Glutamatergic neuron (in vitro differentiated cells): ENCODE results near the gene PFKL. TPM values are rescaled to one million over a fixed set of nuclear protein-coding genes. Genes with fewer than 3 reads are reported as not detected.
A peak's percentile ranks its signal among the peaks of the same experiment; 100 is the strongest.

Experiments
- DNase-seq: peaks from one replicate; pipeline ENCODE4 v3.0.0; 2022
- H3K27ac Mint-ChIP-seq: one replicate; pipeline ENCODE4 v1.8.0; 2020; ENCODE audit warnings: mild to moderate bottlenecking, mixed read lengths, inconsistent platforms; ENCODE audit not compliant: unreplicated experiment
- H3K27me3 Mint-ChIP-seq: one replicate; pipeline ENCODE4 v1.8.0; 2020; ENCODE audit warnings: mild to moderate bottlenecking, moderate library complexity, mixed read lengths, inconsistent platforms; ENCODE audit not compliant: unreplicated experiment
- H3K36me3 Mint-ChIP-seq: one replicate; pipeline ENCODE4 v1.8.0; 2020; ENCODE audit warnings: mild to moderate bottlenecking, mixed read lengths, inconsistent platforms; ENCODE audit not compliant: unreplicated experiment
- H3K4me1 Mint-ChIP-seq: one replicate; pipeline ENCODE4 v1.8.0; 2020; ENCODE audit warnings: mild to moderate bottlenecking, low read depth, mixed read lengths, inconsistent platforms; ENCODE audit not compliant: unreplicated experiment
- H3K4me3 Mint-ChIP-seq: one replicate; pipeline ENCODE4 v1.8.0; 2020; ENCODE audit warnings: mild to moderate bottlenecking, mixed read lengths, inconsistent platforms; ENCODE audit not compliant: unreplicated experiment
- H3K9me3 Mint-ChIP-seq: one replicate; pipeline ENCODE4 v1.8.0; 2020; ENCODE audit warnings: mild to moderate bottlenecking, moderate library complexity, mixed read lengths, inconsistent platforms; ENCODE audit not compliant: unreplicated experiment
- total RNA-seq: library from RNA; stranded (reverse); fragmentation: NEBNext Ultra II Directional; extraction: Animal tissue kit (Norgen Biotek cat#: 25700); gene quantifications from one replicate; pipeline ENCODE4 v1.2.1, GENCODE V29; 2021; ENCODE audit not compliant: unreplicated experiment
- TF ChIP-seq, protein P1 (sequence below): fragments of 200-600 bp; sonication (generic); IDR thresholded peaks from one replicate; pipeline ENCODE4 v1.5.0; 2021; ENCODE audit not compliant: partially characterized antibody, unreplicated experiment

PFKL gene
- total RNA-seq, 1 donor from 2014 or later, result 48.6 TPM

DNA sequence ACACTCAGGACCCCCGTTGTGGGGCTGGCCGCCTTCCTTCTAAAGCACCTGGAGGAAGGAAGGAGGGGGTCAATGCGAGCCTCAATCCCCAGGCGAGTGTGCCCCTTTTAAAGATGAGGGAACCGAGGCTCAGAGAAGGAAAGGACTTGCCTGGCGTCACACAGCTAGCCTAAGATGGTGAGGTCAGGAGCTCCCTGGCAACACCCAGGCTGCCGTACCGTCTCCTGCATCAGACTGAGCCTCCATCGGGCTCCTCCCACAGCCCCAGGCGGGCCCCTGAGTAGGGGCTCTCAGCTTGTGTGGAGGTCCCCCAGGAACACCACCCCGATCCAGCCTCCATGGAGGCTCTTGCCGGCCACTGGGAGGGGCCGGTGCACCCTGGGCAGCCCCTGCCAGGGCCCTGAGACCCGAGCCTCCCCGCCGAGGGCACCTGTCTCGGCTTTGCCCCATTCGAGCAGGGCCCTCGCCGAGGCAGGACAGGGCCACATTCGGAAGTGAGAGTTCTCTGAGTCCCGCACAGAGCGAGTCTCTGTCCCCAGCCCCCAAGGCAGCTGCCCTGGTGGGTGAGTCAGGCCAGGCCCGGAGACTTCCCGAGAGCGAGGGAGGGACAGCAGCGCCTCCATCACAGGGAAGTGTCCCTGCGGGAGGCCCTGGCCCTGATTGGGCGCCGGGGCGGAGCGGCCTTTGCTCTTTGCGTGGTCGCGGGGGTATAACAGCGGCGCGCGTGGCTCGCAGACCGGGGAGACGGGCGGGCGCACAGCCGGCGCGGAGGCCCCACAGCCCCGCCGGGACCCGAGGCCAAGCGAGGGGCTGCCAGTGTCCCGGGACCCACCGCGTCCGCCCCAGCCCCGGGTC is 14.5 kb upstream of the PFKL start, which contains the start of gene AIRE:
Gene AIRE (plus strand): TSS at position 739 of the 855 bp plus-strand sequence. CDS start 131 bp downstream, outside the sequence.
- Mint-ChIP-seq H3K4me3 (no peak within 1 kb of the TSS), H3K36me3 (no peaks in the 10 kb centered on the region), H3K9me3 (peaks cover 3% of the 10 kb centered on the region), H3K27me3 (peaks cover 3% of the 10 kb centered on the region), H3K4me1 (peaks cover 14% of the 10 kb centered on the region), H3K27ac (no peak within 1 kb of the TSS)
- DNase-seq, result peak; percentile 37
- TF ChIP-seq, protein P1, sequence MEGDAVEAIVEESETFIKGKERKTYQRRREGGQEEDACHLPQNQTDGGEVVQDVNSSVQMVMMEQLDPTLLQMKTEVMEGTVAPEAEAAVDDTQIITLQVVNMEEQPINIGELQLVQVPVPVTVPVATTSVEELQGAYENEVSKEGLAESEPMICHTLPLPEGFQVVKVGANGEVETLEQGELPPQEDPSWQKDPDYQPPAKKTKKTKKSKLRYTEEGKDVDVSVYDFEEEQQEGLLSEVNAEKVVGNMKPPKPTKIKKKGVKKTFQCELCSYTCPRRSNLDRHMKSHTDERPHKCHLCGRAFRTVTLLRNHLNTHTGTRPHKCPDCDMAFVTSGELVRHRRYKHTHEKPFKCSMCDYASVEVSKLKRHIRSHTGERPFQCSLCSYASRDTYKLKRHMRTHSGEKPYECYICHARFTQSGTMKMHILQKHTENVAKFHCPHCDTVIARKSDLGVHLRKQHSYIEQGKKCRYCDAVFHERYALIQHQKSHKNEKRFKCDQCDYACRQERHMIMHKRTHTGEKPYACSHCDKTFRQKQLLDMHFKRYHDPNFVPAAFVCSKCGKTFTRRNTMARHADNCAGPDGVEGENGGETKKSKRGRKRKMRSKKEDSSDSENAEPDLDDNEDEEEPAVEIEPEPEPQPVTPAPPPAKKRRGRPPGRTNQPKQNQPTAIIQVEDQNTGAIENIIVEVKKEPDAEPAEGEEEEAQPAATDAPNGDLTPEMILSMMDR, result no peak

DNA sequence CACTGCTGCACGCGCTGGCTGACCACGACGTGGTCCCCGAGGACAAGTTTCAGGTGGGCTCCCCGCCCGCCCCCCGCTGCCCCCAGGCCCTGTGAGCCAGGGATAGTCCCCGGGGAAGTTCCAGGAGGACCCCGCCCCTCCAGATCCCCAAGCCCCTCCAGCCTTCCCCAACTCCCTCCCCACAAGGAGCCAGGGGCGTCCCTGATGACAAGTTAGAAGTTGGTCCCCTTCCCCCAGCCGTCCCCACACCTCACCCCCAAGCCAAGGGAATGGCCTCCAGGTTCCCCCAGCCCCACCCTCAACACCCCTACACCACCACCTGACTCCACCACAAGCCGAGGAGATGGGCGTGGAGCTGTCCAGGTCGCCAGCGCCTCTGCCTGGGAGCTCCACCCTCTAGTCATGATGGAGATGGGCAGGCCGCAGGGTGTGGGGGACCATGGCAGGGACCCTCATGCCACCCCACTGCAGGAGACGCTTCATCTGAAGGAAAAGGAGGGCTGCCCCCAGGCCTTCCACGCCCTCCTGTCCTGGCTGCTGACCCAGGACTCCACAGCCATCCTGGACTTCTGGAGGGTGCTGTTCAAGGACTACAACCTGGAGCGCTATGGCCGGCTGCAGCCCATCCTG is 13.7 kb upstream of the PFKL start:
- Mint-ChIP-seq H3K4me1 (peaks cover 14% of the 10 kb centered on the region), H3K4me3 (no peak overlapping the region), H3K9me3 (peaks cover 3% of the 10 kb centered on the region), H3K27ac (no peak overlapping the region), H3K27me3 (peaks cover 3% of the 10 kb centered on the region), H3K36me3 (no peaks in the 10 kb centered on the region)
- TF ChIP-seq, protein P1, result no peak
- peak; percentile 20 for DNase-seq

DNA sequence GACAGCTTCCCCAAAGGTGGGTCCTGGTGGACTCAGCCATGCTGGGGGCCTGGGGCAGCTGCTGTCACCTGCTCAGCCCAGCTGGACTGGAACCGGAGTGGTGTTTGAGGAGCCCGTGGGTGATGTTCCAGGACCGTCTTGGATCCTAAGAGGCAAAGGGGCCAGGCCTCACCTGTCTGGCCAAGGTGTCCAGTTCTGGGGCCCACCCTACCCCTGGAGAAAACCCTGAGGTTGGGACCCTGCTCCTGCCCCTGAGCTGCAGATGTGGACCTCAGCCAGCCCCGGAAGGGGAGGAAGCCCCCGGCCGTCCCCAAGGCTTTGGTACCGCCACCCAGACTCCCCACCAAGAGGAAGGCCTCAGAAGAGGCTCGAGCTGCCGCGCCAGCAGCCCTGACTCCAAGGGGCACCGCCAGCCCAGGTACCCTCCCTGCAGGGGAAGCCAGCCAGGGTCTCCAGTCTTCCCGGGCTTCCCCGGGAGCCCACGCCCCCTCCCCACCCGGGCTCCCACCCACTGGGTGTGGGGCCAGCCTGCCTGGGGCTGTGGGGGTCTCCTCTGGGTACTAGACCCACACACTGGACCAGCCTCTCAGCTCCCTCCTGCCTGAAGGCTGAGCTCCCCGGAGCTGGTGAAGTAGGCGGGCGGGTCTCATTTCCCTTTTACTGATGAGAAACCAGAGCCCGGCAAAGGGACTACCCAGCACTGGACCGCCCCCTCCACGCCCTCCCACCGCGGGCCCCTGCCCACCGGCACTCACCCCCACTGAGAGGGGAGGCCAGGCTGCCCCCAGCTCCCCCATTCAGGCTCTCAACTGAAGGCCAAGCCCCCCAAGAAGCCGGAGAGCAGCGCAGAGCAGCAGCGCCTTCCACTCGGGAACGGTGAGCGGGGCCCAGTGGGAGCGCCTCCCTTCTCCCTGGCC is 12.9 kb upstream of the PFKL start:
- peaks cover 3% of the 10 kb centered on the region for H3K9me3 Mint-ChIP-seq
- no peak overlapping the region for H3K4me3 Mint-ChIP-seq
- H3K27me3 Mint-ChIP-seq, result peaks cover 3% of the 10 kb centered on the region
- peaks cover 14% of the 10 kb centered on the region for H3K4me1 Mint-ChIP-seq
- DNase-seq, result peak; percentile 21
- no peak overlapping the region for H3K27ac Mint-ChIP-seq
- TF ChIP-seq, protein P1, result no peak
- H3K36me3 Mint-ChIP-seq, result no peaks in the 10 kb centered on the region

DNA sequence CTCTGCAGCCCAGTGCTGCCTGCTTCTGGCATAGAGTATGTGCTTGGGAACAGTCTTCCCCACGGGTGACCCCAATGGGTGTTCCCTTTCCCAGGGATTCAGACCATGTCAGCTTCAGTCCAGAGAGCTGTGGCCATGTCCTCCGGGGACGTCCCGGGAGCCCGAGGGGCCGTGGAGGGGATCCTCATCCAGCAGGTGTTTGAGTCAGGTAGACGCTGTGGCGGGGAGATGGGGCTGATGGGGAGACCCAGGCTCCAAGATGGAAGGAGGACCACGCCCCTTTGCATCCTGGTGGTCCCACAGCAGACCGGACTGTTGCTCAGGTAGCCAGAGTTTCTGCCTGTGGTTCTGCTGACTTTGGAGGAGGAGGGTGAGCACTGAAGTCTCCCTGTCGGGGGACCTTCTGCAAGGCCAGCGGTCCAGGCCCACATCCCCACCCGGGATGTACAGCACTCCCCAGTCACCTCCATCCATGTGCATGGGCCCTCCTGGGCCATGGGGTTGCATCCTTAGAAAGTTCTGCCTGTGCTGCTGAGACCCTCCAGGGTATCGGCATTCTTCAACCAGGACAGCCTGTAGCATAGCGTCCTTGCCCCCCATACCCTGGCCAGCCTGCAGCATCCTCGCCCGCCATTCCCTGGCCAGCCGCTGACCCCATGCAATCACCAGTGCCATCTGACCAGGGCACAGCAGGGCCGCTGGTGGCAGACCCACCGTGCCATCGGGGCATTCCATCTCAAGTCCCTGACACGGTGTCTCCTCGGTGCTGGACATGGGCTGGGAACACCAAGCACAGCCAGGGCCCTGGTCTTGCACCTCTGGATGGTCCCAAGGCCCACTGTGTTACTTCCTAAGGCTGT is 11.4 kb upstream of the PFKL start:
- Mint-ChIP-seq H3K9me3 (peaks cover 2% of the 10 kb centered on the region), H3K27ac (no peak overlapping the region), H3K36me3 (no peaks in the 10 kb centered on the region), H3K27me3 (no peaks in the 10 kb centered on the region), H3K4me3 (no peak overlapping the region), H3K4me1 (peaks cover 5% of the 10 kb centered on the region)
- DNase-seq, result peak; percentile 14
- TF ChIP-seq, protein P1, result no peak
